HG02763 (cell line): ENCODE measurements around the gene NCKAP5.

Experiments used
- ATAC-seq: cut with Tn5 transposase; IDR thresholded peaks from one replicate; pipeline ENCODE4 v1.9.1; 2021; ENCODE audit warnings: mild to moderate bottlenecking, moderate library complexity; ENCODE audit not compliant: unreplicated experiment

The NCKAP5 gene

DNA sequence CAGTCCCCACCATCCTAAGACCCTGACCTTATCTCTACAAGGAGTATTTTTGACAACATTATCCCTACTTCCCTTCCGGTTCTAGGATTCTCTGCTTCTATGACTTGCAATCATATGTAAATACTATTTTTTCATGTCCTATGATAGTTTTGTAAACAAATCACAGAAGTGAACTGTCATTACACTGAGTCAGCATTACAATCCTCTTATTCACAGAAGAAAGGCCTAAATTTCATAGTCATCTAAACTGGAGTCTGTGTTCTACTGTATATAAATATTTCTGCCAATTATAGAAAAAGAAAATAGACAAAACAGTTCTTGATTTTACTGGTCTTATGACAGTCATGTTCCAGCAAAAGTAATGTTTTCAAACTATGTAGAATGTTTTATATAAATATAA is 265.1 kb downstream of the NCKAP5 start:
- no peak for ATAC-seq

DNA sequence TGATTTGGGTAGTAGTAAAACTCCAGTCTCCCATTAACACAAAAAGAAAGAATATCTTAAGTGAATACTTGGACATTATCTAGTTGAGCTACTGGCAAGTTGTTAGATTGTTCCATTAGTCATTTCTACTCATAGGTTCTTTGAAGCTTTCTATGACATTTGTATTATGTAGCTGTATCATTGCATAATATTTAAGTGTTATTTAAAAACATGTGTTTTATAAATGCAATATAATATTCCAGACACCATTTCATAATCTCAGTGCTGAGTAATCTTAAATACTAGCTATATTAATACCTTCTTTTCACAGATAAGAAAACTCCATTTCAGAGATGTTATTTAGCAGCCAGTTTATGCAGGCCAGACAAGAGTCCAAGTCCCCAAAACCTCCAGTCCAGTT is 271.9 kb downstream of the NCKAP5 start:
- no peak for ATAC-seq

DNA sequence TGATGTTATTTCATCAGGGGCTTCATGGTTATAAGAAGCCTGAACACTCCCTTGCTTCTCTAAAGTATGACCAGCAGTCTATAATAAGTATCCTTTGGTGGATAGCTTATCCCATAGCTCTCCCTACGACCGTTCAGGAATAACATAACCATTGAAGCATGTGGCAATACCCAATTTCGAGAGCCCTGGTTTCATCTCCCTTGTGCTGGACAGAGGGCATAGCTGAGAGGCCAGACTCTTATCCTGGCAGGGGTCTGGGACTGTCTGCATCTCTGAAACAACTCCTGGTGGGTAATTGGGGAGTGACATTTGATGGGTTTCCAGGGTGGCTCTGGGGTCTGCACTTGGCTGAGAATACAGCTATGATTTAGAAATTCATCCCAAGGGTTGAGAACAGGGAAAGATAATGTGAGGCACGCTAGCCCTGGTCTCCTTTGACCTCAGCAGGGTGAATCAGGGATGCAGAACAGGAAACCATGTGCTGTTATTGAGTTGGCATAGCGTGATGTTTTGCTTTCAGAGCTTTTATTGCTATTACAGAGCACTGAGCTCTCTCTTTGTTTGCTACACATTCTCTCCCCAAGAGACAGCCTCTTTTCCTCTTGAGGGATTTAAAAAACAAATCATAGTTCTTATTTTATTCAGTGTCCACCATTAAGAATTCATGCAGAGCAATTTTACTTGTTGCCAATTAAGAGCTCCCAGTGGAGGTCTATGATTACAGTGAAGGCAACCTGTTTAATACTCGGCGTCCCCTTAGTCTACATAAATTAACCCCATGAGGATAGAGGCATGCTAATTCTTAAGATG is 274.5 kb downstream of the NCKAP5 start:
- ATAC-seq: no peak

GRCh38 chr2:133292259-133292658 is 276.0 kb downstream of the NCKAP5 start:
- ATAC-seq: no peak

DNA sequence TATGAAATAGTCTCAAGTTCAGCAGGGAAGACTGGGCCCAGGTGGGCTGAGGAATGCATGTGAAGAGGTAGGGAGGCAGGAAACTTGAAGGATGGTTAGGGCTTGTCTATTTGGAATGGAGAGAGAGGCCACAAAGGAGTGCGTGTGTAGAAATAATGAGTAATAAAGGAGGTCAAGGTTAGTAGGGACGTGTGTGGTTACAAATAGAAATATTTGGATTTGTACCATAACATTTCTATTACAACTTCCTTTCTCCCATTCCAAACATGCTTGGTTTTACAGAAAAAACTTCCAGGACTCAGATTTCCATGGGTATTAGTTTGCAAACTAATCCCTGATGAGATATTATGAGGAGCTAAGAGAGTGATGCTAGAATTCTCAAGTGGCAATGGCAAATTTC is 280.6 kb downstream of the NCKAP5 start:
- ATAC-seq: no peak

DNA sequence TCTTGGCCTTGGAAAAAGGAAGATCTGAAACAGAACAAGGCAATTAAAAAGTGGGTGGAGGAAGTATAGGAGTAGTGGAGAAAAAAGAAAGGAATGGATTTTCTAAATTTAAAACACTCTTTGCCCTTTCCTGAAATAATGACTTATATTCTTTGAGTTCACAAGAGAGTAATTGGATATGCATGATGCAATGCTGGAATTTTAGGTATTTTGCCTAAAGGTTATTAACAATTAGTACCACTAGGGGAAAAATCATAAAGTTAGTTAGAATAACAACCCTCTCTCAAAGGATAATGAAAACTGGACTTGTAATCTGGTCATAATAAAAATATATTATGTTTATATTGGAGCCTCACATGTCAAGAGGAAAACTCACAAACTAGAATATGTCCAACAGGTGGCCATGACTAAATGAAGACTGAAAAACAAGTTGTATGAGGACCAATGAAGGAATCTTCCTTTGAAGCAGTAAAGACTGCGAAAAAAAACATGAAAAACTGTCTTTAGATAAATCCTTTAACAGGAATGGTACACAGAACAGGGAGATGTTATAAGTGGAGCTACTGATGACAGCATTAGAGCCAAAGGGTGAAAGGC is 281.8 kb downstream of the NCKAP5 start:
- no peak for ATAC-seq

- ATAC-seq: no peak
These were observed 295.2 kb downstream of the NCKAP5 start for GRCh38 chr2:133273031-133273430.

- ATAC-seq: no peak
These were observed 297.2 kb downstream of the NCKAP5 start for GRCh38 chr2:133271105-133271504.

DNA sequence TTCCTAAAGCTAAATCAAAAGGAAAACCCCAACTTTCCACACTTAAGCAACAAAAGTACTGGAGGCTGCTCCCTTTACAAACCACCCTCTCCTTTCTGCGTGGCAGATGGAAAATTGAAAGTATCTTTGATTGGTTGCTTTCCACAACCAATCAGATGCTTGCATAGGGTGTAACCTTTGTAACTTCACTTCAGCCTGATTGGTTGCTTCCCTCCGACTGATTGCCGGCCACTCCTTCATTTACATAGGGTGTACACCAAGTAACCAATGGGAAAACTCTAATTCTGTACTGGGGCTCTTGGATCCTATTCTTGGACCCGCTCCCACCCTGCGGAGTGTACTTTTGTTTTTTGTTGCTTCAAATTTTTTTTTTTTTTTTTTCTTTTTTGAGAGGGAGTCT is 297.7 kb downstream of the NCKAP5 start:
- ATAC-seq: no peak

DNA sequence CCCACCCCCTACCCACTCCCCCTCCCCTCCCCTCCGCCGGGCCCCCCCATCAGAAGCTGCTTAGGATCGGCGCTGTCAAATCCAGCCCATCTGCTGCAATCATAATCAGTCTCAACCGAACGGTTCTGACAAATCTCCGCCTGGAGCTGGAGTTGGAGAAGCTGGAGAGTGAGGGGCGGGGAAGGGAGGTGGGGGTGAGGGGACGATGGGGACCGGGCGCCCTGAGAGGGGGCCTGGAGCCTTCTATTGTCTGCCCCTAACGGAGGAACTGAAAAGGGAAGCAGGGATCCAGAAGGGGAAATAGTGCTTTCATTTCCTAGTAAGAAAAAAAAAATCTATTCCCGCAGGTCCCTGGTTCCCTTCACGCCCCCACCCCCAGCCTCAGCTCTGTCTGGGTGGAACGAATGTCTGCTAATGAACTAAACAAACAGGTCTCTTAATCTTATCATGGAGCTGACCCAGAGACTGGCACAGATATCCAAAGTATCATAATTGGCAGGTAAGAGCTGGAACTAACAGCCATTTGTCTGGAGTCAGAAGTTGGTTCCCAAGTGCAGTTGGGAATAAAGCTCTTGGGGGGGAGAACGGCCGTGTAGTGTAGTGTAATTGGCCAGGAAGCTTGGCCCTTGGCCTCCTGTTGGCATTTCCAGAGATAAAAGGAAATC is 301.2 kb downstream of the NCKAP5 start:
- ATAC-seq: no peak

DNA sequence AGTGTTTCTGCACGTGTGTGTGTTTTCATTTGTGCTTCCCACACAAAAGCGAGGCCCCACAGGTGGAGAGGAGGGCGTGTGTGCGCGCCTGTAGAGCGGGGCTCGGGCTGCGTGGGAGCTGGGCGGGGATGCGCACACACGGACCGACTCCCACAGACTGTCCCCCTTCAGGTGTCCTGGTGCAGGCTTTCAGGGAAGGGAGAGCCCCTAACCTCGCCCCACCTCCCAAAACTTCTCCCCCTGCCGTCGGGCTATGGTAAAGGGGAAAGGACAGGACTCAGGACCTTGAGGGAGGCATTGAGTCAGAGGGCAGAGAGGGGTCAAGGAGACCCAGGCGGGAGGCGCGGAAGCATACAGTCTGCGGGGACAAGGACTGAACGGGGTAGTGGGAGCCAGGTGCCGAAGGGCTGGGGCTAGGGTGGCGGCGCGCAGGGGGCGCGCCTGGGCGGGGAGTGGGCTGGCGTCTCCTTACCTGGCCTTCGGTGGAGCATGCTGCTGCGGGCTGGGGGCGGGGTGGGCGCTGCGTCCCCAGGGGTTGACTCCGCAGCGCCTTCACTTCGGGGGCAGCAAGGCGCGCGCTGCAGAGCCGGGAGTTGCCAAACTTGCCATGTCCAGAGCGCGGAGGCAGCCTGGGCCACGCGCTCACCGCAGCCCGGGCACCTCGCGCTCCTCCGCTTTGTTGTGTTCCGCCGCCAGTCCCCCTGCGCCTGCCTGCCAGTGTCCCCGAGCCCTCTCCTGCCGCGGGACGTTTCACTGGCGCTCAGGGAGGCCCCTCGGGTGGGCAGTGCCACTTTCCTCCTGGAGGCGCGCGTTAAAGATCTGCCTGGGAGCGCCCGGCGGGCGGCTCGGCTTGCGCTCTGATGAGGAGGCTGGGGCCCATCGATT is 302.0 kb downstream of the NCKAP5 start:
- no peak for ATAC-seq

DNA sequence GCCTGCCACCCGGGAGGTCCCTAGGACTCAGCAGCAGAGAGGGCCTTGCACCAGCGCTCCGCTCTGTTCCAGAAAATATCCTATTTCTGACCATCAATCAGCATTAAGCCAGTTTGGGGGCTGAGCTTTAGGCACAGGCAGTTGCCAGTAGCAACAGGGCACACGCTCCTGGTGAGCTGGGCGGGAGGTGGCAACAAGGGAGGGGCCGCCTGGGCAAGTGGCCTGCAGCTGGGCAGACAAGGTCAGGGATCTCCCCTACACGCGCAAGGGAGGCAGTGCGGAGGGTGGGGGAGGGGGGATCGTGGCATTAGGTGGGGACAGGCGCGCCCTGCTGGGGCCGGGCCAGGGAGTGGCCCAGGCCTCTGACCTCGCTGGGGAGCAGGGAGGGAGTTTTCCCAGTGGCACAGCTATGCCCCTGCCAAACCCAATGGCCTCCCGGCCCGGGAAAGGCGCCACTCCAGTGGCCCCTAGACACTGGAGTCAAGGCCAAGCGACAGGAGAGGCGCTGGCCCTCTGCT is 302.8 kb downstream of the NCKAP5 start:
- no peak for ATAC-seq

DNA sequence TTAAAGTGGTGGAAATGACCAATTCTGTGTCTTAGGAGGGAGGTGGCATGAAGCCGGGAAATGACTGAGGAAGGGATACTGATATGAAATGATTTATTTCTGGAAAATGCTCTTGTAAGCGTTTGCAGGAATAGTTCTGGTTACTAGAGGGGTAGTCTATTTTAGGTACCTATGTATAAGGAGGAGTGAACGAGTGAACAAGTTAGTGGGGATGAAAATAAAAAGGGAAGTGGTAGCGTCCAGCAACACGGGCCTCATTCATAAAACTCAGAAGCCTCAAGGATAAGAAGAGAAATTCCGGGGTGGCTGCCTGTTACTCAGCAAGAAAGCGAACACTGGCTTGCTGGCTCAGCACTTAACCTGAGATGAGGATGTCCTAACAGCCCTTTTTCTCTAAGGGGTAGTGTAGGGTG is 303.3 kb downstream of the NCKAP5 start:
- no peak for ATAC-seq

GRCh38 chr2:133262893-133263292 is 305.4 kb downstream of the NCKAP5 start:
- ATAC-seq: no peak

DNA sequence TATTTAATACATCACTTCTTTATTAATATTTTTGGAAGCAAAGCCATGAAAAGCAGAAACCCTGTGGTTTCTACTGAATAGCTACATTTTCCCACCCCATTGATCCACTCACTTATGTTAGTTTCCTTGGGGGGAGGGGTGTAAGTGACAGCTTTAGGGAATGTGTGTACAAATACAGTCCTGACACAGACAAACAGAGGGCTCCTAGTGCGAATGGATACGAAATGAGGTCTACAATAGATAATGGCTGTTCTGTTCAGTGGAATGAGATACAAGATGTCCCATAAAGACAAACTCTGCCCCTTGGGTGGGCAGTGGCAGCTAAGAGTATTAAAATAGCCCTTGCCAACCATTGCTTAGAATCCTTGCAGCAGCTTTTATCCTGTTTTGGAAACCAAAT is 312.9 kb downstream of the NCKAP5 start:
- ATAC-seq: no peak

DNA sequence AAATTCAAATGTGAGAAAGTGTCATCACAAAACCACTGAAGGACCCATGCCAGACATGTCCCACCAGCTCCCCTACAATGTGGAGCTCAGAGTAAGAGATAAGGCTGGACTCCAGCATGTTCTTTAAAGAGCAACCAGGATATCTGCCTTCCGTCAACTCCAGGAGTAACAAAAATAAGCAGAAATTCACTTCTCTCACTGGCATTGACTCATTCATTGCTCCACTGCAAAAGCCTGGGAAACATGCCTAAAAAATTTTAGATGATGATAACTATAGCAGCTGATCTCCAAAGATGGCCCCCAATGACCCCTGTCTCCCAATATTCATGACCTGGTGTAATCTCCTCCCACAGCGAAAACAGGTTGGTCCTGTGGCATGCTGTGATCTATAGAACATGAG is 314.5 kb downstream of the NCKAP5 start:
- ATAC-seq: no peak

- ATAC-seq: no peak
These were observed 315.4 kb downstream of the NCKAP5 start for GRCh38 chr2:133252780-133253355.

DNA sequence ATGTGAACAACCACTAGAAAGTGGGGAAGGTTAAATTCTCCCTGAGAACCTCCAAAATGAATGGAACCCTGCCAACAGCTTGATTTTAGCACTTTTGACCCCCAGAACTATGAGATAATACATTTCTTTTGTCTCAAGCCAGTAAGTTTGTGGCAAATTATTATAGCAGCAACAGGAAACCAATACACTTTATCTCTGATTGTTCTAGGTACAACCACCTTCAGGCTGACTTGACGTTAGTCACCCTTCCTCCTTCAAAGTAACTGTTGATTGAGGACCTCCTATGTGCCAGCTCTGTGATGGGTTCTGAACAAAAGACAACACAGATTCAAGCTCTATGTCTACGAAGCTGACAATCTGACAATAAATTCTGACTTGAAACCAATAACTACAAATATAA is 318.9 kb downstream of the NCKAP5 start:
- no peak for ATAC-seq

- no peak for ATAC-seq
These were observed 320.0 kb downstream of the NCKAP5 start for GRCh38 chr2:133248264-133248663.

GRCh38 chr2:133247631-133248030 is 320.6 kb downstream of the NCKAP5 start:
- peak; percentile 73 for ATAC-seq

GRCh38 chr2:133241224-133241571 is 327.1 kb downstream of the NCKAP5 start:
- no peak for ATAC-seq
